T1000 (cell line): Measurements from ENCODE around the gene MIS12.

ENCODE experiments used
- DNase-seq: peaks from one replicate; lab custom pipeline; 2025; ENCODE audit warnings: mixed read lengths; lab: John Stamatoyannopoulos, UW

The MIS12 gene

DNA sequence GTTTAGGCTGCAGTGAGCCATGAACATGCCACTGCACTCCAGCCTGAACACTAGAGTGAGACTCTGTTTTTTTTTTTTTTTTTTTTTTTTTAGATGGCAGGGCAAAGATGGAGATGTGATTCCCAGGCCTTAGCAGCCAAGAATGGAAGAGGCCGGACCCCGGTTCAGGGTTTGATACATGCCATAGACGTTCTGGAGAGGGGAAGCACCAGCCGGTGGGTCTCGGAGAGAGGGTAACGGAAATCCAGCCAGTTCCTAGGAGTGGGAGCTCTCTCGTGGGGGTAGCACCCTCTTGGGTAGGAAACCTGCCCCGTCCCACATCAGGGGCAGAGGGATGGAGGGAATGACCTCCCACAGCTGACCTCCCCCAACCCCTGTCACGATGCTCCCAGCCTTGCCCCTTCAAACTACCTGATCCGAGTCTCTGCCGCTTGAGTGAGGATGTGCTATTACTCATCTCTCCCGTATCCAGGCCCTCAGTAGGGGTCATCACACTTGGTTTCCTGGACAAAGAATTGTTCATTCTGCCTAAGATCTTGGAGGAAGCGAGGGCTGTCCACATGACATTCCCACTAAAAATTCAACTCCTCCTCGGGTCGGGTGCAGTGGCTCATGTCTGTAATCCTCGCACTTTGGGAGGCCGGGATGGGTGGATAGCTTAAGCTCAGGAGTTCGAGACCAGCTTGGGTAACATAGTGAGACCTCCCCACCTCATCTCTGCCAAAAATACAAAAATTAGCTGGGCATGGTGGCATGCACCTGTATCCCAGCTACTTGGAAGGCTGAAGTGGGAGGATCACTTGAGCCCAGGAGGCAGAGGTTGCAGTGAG is 47.3 kb downstream of the MIS12 start:
- DNase-seq = no peak

DNA sequence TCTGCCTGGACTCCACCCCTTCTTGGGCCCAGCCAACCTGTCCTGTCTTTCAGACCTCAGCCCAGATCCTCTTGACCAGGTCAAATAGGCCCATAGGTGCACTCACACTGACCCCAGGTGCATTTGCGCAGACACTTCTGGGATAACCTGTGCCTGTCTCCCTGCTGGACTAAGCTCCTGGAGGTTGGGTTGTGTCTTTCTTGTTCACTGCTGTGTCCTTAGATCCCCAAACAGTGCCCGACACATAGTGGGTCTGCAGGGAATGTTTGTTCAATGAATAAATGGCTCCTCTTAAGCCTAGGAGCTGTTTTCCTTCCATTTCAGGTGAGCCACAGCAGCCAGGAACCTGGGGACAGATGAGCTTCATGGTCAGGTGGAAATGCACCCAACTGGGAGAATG is 49.1 kb downstream of the MIS12 start:
- DNase-seq = no peak

DNA sequence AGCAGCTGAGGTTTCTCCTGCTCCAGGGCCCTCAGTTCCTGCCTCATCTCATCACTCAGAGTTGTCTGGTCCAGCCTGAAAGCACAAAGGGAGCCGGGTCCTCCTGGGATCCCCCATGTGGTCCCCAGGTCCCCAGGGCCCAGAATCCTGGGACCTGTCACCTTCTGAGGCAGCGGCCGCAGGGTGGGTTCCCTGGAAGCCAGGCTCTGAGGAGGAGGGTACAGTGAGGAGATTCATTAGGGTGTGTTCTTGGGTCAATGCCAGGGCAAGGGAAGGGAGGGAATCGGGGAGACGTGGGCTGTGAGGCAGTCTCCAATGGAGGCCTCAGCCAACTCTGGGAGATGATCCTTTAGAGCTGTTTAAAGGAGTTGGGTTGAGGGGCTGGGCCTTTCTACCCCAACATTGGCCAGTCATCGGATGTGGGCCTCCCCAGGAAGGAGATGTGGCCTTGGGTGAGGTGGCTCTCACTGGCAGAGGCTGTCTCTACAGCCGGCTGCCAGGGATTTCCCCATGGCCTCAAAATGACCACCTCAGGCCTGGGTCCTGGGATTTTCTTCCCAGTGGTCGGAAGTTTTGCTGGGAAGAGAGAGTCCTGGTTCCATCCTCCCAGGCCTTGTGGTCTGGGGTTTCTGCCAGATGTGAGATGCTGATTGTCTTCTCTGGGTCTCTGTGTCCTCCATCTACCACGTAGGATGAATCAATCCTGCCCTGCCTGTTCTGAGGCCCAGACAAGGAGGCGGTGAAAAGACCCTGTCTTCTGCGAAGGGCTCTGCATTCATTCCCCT is 50.7 kb downstream of the MIS12 start:
- no peak for DNase-seq

DNA sequence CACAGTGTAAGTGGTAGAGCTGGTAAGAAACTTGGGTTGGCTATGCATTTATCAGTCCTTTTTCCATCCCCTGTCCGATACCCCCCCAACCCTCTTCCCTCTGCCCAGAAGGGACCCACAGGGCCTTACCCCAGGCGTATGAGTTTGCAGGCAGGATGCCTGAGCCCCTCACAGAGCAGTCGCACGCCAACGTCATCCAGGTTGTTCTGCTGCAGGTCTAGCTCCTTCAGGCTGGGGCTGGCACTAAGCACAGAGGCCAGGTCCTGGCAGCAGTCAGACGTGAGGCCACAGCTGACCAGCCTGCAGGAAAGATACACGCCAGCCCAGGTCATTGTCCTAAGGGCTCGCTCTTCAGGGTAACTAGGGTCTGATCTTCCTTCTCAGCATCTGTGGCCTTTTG is 52.9 kb downstream of the MIS12 start:
- DNase-seq = no peak

DNA sequence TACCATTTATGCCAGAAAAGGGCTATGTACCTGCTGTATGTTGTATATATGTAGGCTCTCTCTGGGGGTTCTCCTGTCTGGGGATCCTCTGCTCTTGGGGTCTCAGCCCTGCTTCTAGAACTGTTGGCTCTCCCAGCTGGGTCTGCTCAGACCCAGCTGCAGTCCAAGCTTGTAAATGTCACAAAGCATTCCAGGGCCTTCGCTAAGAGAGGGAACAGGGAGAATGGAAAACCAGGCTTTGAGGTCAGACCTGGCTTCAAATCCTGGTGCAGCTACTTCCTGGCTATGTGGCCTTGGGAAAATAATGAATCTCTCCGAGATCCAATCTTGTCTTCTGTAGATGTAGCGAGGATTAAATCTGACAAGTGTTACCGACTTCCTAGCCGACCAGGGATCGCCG is 54.0 kb downstream of the MIS12 start:
- no peak for DNase-seq
